ENCODE measurements around the gene PTCD1. TPM values are rescaled to one million over a fixed set of nuclear protein-coding genes. Genes with fewer than 3 reads are reported as not detected.
A peak's percentile ranks its signal among the peaks of the same experiment; 100 is the strongest.

Gene PTCD1
- total and polyA plus RNA-seq, 4 donors, result 2.8 to 6.8 (median 3.9) TPM

GRCh38 chr7:99375070-99375807 lies 63.4 kb downstream of the PTCD1 start:
- H3K4me3 ChIP-seq, result peak overlapping the region; percentile 73
- peak; percentile 58 for ATAC-seq (ENCODE audit: insufficient read depth, low FRiP score)
- WGBS, 2 donors, result 3 to 7% methylated on average over 31 to 58 of the region's 58 CpGs
- H3K9me3 ChIP-seq (ENCODE audit: control insufficient read depth in 4 of 4, insufficient read depth in 3 of 4, low read length in 3 of 4), result no peaks in the 10 kb centered on the region
- peak overlapping the region; percentile 68 to 95 for H3K27ac ChIP-seq (ENCODE audit: low read depth in 1 of 2, low read length in 1 of 2)
- no peak for TF ChIP-seq CTCF (IDR thresholded peaks at IDR 0.05; ENCODE audit: control extremely low read depth, extremely low read depth)
- peaks cover 0 to 5% (median 0%) of the 10 kb centered on the region in 4 donors for H3K36me3 ChIP-seq (ENCODE audit: control insufficient read depth in 4 of 4, insufficient read depth in 4 of 4, low read length in 4 of 4)
- H3K4me1 ChIP-seq (ENCODE audit: control insufficient read depth in 5 of 5, insufficient read depth in 5 of 5, low read length in 5 of 5), result peaks cover 0 to 13% (median 5%) of the 10 kb centered on the region in 5 donors
- H3K9ac ChIP-seq (ENCODE audit: insufficient read depth in 1 of 2, low read length in 2 of 2), result no peak overlapping the region
- no peaks in the 10 kb centered on the region for H3K27me3 ChIP-seq (ENCODE audit: control insufficient read depth in 3 of 3, insufficient read depth in 3 of 3, low read length in 2 of 3)
- peak; percentile 58 to 72 (median 65) for DNase-seq

GRCh38 chr7:99374111-99375064 lies 64.2 kb downstream of the PTCD1 start, which contains the start of gene ARPC1B:
TSS of gene ARPC1B (plus strand) at chr7:99374730. CDS start at chr7:99385715, 10,985 bp downstream.
- WGBS, 2 donors, result 1% methylated on average over 59 to 95 of the region's 95 CpGs
- peak within 1 kb of the TSS; percentile 68 to 95 for H3K27ac ChIP-seq (ENCODE audit: low read depth in 1 of 2, low read length in 1 of 2)
- H3K27me3 ChIP-seq (ENCODE audit: control insufficient read depth in 3 of 3, insufficient read depth in 3 of 3, low read length in 2 of 3), result no peaks in the 10 kb centered on the region
- peaks cover 0 to 9% (median 4%) of the 10 kb centered on the region in 5 donors for H3K4me1 ChIP-seq (ENCODE audit: control insufficient read depth in 5 of 5, insufficient read depth in 5 of 5, low read length in 5 of 5)
- DNase-seq, result peak; percentile 41 to 59 (median 59)
- H3K4me3 ChIP-seq, result peak within 1 kb of the TSS; percentile 73
- no peak within 1 kb of the TSS for H3K9ac ChIP-seq (ENCODE audit: insufficient read depth in 1 of 2, low read length in 2 of 2)
- ATAC-seq (ENCODE audit: insufficient read depth, low FRiP score), result peak; percentile 80
- no peaks in the 10 kb centered on the region for H3K9me3 ChIP-seq (ENCODE audit: control insufficient read depth in 4 of 4, insufficient read depth in 3 of 4, low read length in 3 of 4)
- peaks cover 0 to 7% (median 0%) of the 10 kb centered on the region in 4 donors for H3K36me3 ChIP-seq (ENCODE audit: control insufficient read depth in 4 of 4, insufficient read depth in 4 of 4, low read length in 4 of 4)
- TF ChIP-seq CTCF (IDR thresholded peaks at IDR 0.05; ENCODE audit: control extremely low read depth, extremely low read depth), result no peak

GRCh38 chr7:99373091-99374066 lies 65.2 kb downstream of the PTCD1 start:
- ATAC-seq (ENCODE audit: insufficient read depth, low FRiP score), result no peak

More at GRCh38 chr7:99373091-99374066, 65.2 kb downstream of the PTCD1 start:
- Histone ChIP-seq H3K4me3 (no peak overlapping the region), H3K9me3 (ENCODE audit: control insufficient read depth in 4 of 4, insufficient read depth in 3 of 4, low read length in 3 of 4) (no peaks in the 10 kb centered on the region), H3K36me3 (ENCODE audit: control insufficient read depth in 4 of 4, insufficient read depth in 4 of 4, low read length in 4 of 4) (peaks cover 0 to 7% (median 0%) of the 10 kb centered on the region in 4 donors), H3K9ac (ENCODE audit: insufficient read depth in 1 of 2, low read length in 2 of 2) (no peak overlapping the region), H3K27me3 (ENCODE audit: control insufficient read depth in 3 of 3, insufficient read depth in 3 of 3, low read length in 2 of 3) (no peaks in the 10 kb centered on the region), H3K4me1 (ENCODE audit: control insufficient read depth in 5 of 5, insufficient read depth in 5 of 5, low read length in 5 of 5) (peaks cover 0 to 10% (median 0%) of the 10 kb centered on the region in 5 donors), H3K27ac (ENCODE audit: low read depth in 1 of 2, low read length in 1 of 2) (peak overlapping the region; percentile 40 to 91)
- no peak for TF ChIP-seq CTCF (IDR thresholded peaks at IDR 0.05; ENCODE audit: control extremely low read depth, extremely low read depth)
- WGBS, 2 donors, result 87% methylated on average over 41 of the region's 41 CpGs
- DNase-seq, result no peak

All from lung (tissue), 12 donors.